Thymus (tissue), 11 donors: ENCODE data around the gene ISLR2. TPM values are rescaled to one million over a fixed set of nuclear protein-coding genes. Genes with fewer than 3 reads are reported as not detected.

Experiments
- DNase-seq, 9 donors: peaks; one replicate each; pipeline ENCODE4 v3.0.0-alpha.2; 2013; ENCODE audit warnings: low spot score in 9 of 9, low read depth in 6 of 9, missing footprints in 1 of 9
- H3K27ac ChIP-seq, 2 donors: one replicate each; pipeline ENCODE4 v1.5.1; 2013; ENCODE audit warnings: control low read depth in 1 of 2, low read depth in 1 of 2, low read length in 1 of 2, mild to moderate bottlenecking in 1 of 2, moderate library complexity in 1 of 2
- H3K27me3 ChIP-seq, 2 donors: one replicate each; pipeline ENCODE4 v1.5.1; 2013; ENCODE audit warnings: low read length in 1 of 2; ENCODE audit not compliant: control insufficient read depth in 2 of 2, insufficient read depth in 1 of 2
- H3K36me3 ChIP-seq, 2 donors: one replicate each; pipeline ENCODE4 v1.5.1; 2013; ENCODE audit warnings: low read length in 1 of 2, mild to moderate bottlenecking in 1 of 2, moderate library complexity in 1 of 2; ENCODE audit not compliant: control insufficient read depth in 2 of 2, insufficient read depth in 2 of 2
- H3K4me1 ChIP-seq, 2 donors: one replicate each; pipeline ENCODE4 v1.5.1; 2013; ENCODE audit warnings: low read length in 2 of 2; ENCODE audit not compliant: control insufficient read depth in 2 of 2, insufficient read depth in 2 of 2
- H3K4me3 ChIP-seq, 2 donors: one replicate each; pipeline ENCODE4 v1.5.1; 2013; ENCODE audit warnings: low read length in 2 of 2, control low read depth in 1 of 2, mild to moderate bottlenecking in 1 of 2
- H3K9me3 ChIP-seq, 2 donors: one replicate each; pipeline ENCODE4 v1.5.1; 2013; ENCODE audit warnings: low read length in 1 of 2, mild to moderate bottlenecking in 1 of 2; ENCODE audit not compliant: control insufficient read depth in 2 of 2, insufficient read depth in 1 of 2
- WGBS: extraction: QIAGEN DNeasy Blood & Tissue Kit; methylation state at CpG from one replicate; pipeline ENCODE4 v1.1.7; 2013; 5-methylcytosine and 5-hydroxymethylcytosine counted together
- polyA plus RNA-seq: library from polyadenylated mRNA; stranded (reverse); fragments of 200-250 nt; gene quantifications from one replicate; pipeline ENCODE4 v1.2.3, GENCODE V29; 2013
- total RNA-seq: library from RNA; stranded (reverse); fragments of 120-200 nt; gene quantifications from one replicate; pipeline ENCODE4 v1.2.4, GENCODE V29; 2013
- donor health status: healthy.

The ISLR2 gene
- total and polyA plus RNA-seq, 2 donors: 0.19 to 0.98 TPM

- DNase-seq: no peak
- H3K4me1 ChIP-seq: peaks cover 4 to 24% of the 10 kb centered on the region in 2 donors
- 12% methylated on average over 71 of the region's 71 CpGs for WGBS
- H3K27me3 ChIP-seq: peaks cover 91 to 100% of the 10 kb centered on the region in 2 donors
- H3K27ac ChIP-seq: no peak overlapping the region
- no peak overlapping the region for H3K4me3 ChIP-seq
- H3K9me3 ChIP-seq: peaks cover 5 to 31% of the 10 kb centered on the region in 2 donors
- H3K36me3 ChIP-seq: no peaks in the 10 kb centered on the region
Observed at GRCh38 chr15:74133694-74134386, 3.5 kb downstream of the ISLR2 start.

GRCh38 chr15:74134387-74135027, 4.1 kb downstream of the ISLR2 start:
- H3K4me3 ChIP-seq: no peak overlapping the region
- 12% methylated on average over 53 of the region's 53 CpGs for WGBS
- peaks cover 5 to 29% of the 10 kb centered on the region in 2 donors for H3K9me3 ChIP-seq
- H3K4me1 ChIP-seq: peaks cover 4 to 24% of the 10 kb centered on the region in 2 donors
- no peak for DNase-seq
- peaks cover 90 to 100% of the 10 kb centered on the region in 2 donors for H3K27me3 ChIP-seq
- H3K36me3 ChIP-seq: no peaks in the 10 kb centered on the region
- no peak overlapping the region for H3K27ac ChIP-seq

- peaks cover 4 to 19% of the 10 kb centered on the region in 2 donors for H3K4me1 ChIP-seq
- DNase-seq: no peak
- H3K27me3 ChIP-seq: peaks cover 85 to 99% of the 10 kb centered on the region in 2 donors
- H3K4me3 ChIP-seq: no peak overlapping the region
- no peaks in the 10 kb centered on the region for H3K36me3 ChIP-seq
- H3K27ac ChIP-seq: no peak overlapping the region
- 9% methylated on average over 27 of the region's 27 CpGs for WGBS
- H3K9me3 ChIP-seq: peaks cover 5 to 29% of the 10 kb centered on the region in 2 donors
Observed at GRCh38 chr15:74135041-74135565, 4.7 kb downstream of the ISLR2 start.

GRCh38 chr15:74136540-74136813, 6.1 kb downstream of the ISLR2 start:
- peaks cover 4 to 19% of the 10 kb centered on the region in 2 donors for H3K4me1 ChIP-seq
- no peak overlapping the region for H3K27ac ChIP-seq
- no peak for DNase-seq
- H3K4me3 ChIP-seq: peak overlapping the region; percentile 5 to 42
- 3% methylated on average over 26 of the region's 26 CpGs for WGBS
- H3K9me3 ChIP-seq: peaks cover 5 to 29% of the 10 kb centered on the region in 2 donors
- no peaks in the 10 kb centered on the region for H3K36me3 ChIP-seq
- peaks cover 77 to 91% of the 10 kb centered on the region in 2 donors for H3K27me3 ChIP-seq

GRCh38 chr15:74136814-74137536, 6.6 kb downstream of the ISLR2 start:
- 21% methylated on average over 18 of the region's 18 CpGs for WGBS
- peak overlapping the region in 1 of 2 donors; percentile 2 for H3K27ac ChIP-seq
- DNase-seq: no peak

GRCh38 chr15:74137537-74137894, 7.1 kb downstream of the ISLR2 start:
- H3K4me1 ChIP-seq: peaks cover 4 to 19% of the 10 kb centered on the region in 2 donors
- H3K4me3 ChIP-seq: no peak overlapping the region
- peaks cover 5 to 29% of the 10 kb centered on the region in 2 donors for H3K9me3 ChIP-seq
- WGBS: 65% methylated on average over 2 of the region's 2 CpGs
- peaks cover 69 to 88% of the 10 kb centered on the region in 2 donors for H3K27me3 ChIP-seq
- no peaks in the 10 kb centered on the region for H3K36me3 ChIP-seq
- no peak for DNase-seq
- H3K27ac ChIP-seq: no peak overlapping the region

More at GRCh38 chr15:74136814-74137536, 6.6 kb downstream of the ISLR2 start:
- peaks cover 5 to 29% of the 10 kb centered on the region in 2 donors for H3K9me3 ChIP-seq
- H3K4me1 ChIP-seq: peaks cover 4 to 19% of the 10 kb centered on the region in 2 donors
- H3K36me3 ChIP-seq: no peaks in the 10 kb centered on the region
- H3K4me3 ChIP-seq: peak overlapping the region; percentile 5 to 42
- peaks cover 72 to 91% of the 10 kb centered on the region in 2 donors for H3K27me3 ChIP-seq

GRCh38 chr15:74138642-74139041, 8.3 kb downstream of the ISLR2 start:
- Histone ChIP-seq H3K36me3 (no peaks in the 10 kb centered on the region), H3K27me3 (peaks cover 59 to 77% of the 10 kb centered on the region in 2 donors), H3K27ac (no peak overlapping the region), H3K9me3 (peaks cover 1 to 19% of the 10 kb centered on the region in 2 donors), H3K4me1 (peaks cover 4 to 19% of the 10 kb centered on the region in 2 donors), H3K4me3 (no peak overlapping the region)
- WGBS: 94% methylated on average over 4 of the region's 4 CpGs
- DNase-seq: no peak

- 100% methylated on average over 1 of the region's 1 CpG for WGBS
- no peak for DNase-seq
- H3K4me3 ChIP-seq: no peak overlapping the region
- no peaks in the 10 kb centered on the region for H3K36me3 ChIP-seq
- peaks cover 0 to 3% of the 10 kb centered on the region in 2 donors for H3K9me3 ChIP-seq
- H3K27me3 ChIP-seq: peaks cover 30 to 63% of the 10 kb centered on the region in 2 donors
- H3K27ac ChIP-seq: no peak overlapping the region
- peaks cover 3 to 9% of the 10 kb centered on the region in 2 donors for H3K4me1 ChIP-seq
Observed at GRCh38 chr15:74141591-74141990, 11.2 kb downstream of the ISLR2 start.
